Nephron progenitor cell (in vitro differentiated cells): ENCODE data around the gene CYTH1.
A peak's percentile ranks its signal among the peaks of the same experiment; 100 is the strongest.

Source experiments
- DNase-seq: peaks from one replicate; pipeline ENCODE4 v3.0.0; 2021
- H3K27ac Mint-ChIP-seq: 2 replicates; pipeline ENCODE4 v1.8.0; 2021; ENCODE audit warnings: mild to moderate bottlenecking, moderate library complexity, mixed read lengths
- H3K27me3 Mint-ChIP-seq: 2 replicates; pipeline ENCODE4 v1.8.0; 2021; ENCODE audit warnings: mild to moderate bottlenecking, low read depth, mixed read lengths; ENCODE audit not compliant: poor library complexity
- H3K36me3 Mint-ChIP-seq: 2 replicates; pipeline ENCODE4 v1.8.0; 2021; ENCODE audit warnings: low read depth, mixed read lengths
- H3K4me1 Mint-ChIP-seq: 2 replicates; pipeline ENCODE4 v1.8.0; 2021; ENCODE audit warnings: mixed read lengths
- H3K4me3 Mint-ChIP-seq: 2 replicates; pipeline ENCODE4 v1.8.0; 2021; ENCODE audit warnings: mild to moderate bottlenecking, moderate library complexity, mixed read lengths
- H3K9me3 Mint-ChIP-seq: 2 replicates; pipeline ENCODE4 v1.8.0; 2021; ENCODE audit warnings: mild to moderate bottlenecking, moderate library complexity, mixed read lengths
- CTCF ChIP-seq: fragments of 200-600 bp; sonication (generic); IDR thresholded peaks from 2 replicates; pipeline ENCODE4 v1.5.0; 2021; ENCODE audit warnings: antibody characterized with exemption

Gene CYTH1

GRCh38 chr17:78716292-78716691, 65.8 kb downstream of the CYTH1 start:
- Mint-ChIP-seq H3K4me3 (peak overlapping the region; percentile 77), H3K4me1 (peaks cover 56% of the 10 kb centered on the region), H3K27ac (no peak overlapping the region), H3K27me3 (peaks cover 30% of the 10 kb centered on the region), H3K9me3 (no peaks in the 10 kb centered on the region), H3K36me3 (no peaks in the 10 kb centered on the region)
- DNase-seq, result no peak
- no peak for TF ChIP-seq CTCF

GRCh38 chr17:78715876-78716275, 66.2 kb downstream of the CYTH1 start:
- H3K4me3 Mint-ChIP-seq, result peak overlapping the region; percentile 46
- H3K9me3 Mint-ChIP-seq, result no peaks in the 10 kb centered on the region
- TF ChIP-seq CTCF, result no peak
- H3K4me1 Mint-ChIP-seq, result peaks cover 56% of the 10 kb centered on the region
- no peak for DNase-seq
- no peaks in the 10 kb centered on the region for H3K36me3 Mint-ChIP-seq
- peaks cover 30% of the 10 kb centered on the region for H3K27me3 Mint-ChIP-seq
- H3K27ac Mint-ChIP-seq, result no peak overlapping the region

- peaks cover 33% of the 10 kb centered on the region for H3K27me3 Mint-ChIP-seq
- peak overlapping the region; percentile 46 for H3K4me3 Mint-ChIP-seq
- H3K36me3 Mint-ChIP-seq, result no peaks in the 10 kb centered on the region
- DNase-seq, result no peak
- no peak for TF ChIP-seq CTCF
- peaks cover 56% of the 10 kb centered on the region for H3K4me1 Mint-ChIP-seq
- H3K9me3 Mint-ChIP-seq, result no peaks in the 10 kb centered on the region
- H3K27ac Mint-ChIP-seq, result peak overlapping the region; percentile 25
Measured at GRCh38 chr17:78715000-78715771, 66.9 kb downstream of the CYTH1 start.

- Mint-ChIP-seq H3K4me1 (peaks cover 49% of the 10 kb centered on the region), H3K36me3 (no peaks in the 10 kb centered on the region), H3K27me3 (peaks cover 34% of the 10 kb centered on the region), H3K27ac (no peak overlapping the region), H3K9me3 (no peaks in the 10 kb centered on the region), H3K4me3 (no peak overlapping the region)
- no peak for DNase-seq
- no peak for TF ChIP-seq CTCF
Measured at GRCh38 chr17:78714534-78714933, 67.5 kb downstream of the CYTH1 start.

- Mint-ChIP-seq H3K4me1 (peaks cover 43% of the 10 kb centered on the region), H3K4me3 (no peak overlapping the region), H3K27ac (no peak overlapping the region), H3K27me3 (peaks cover 26% of the 10 kb centered on the region), H3K36me3 (peaks cover 5% of the 10 kb centered on the region), H3K9me3 (no peaks in the 10 kb centered on the region)
- TF ChIP-seq CTCF, result no peak
- no peak for DNase-seq
Measured at GRCh38 chr17:78712043-78712442, 70.0 kb downstream of the CYTH1 start.

GRCh38 chr17:78710607-78711006, 71.5 kb downstream of the CYTH1 start:
- H3K27me3 Mint-ChIP-seq, result peaks cover 12% of the 10 kb centered on the region
- DNase-seq, result no peak
- H3K4me1 Mint-ChIP-seq, result peaks cover 35% of the 10 kb centered on the region
- no peaks in the 10 kb centered on the region for H3K9me3 Mint-ChIP-seq
- no peak overlapping the region for H3K4me3 Mint-ChIP-seq
- no peak for TF ChIP-seq CTCF
- H3K36me3 Mint-ChIP-seq, result peaks cover 7% of the 10 kb centered on the region
- H3K27ac Mint-ChIP-seq, result no peak overlapping the region
